ENCODE measurements around the gene PCYT1B. TPM values are rescaled to one million over a fixed set of nuclear protein-coding genes. Genes with fewer than 3 reads are reported as not detected.

Gene PCYT1B
- total and polyA plus RNA-seq, 7 experiments from 2014 or later: 0.05 to 0.12 TPM; not detected in 5

DNA sequence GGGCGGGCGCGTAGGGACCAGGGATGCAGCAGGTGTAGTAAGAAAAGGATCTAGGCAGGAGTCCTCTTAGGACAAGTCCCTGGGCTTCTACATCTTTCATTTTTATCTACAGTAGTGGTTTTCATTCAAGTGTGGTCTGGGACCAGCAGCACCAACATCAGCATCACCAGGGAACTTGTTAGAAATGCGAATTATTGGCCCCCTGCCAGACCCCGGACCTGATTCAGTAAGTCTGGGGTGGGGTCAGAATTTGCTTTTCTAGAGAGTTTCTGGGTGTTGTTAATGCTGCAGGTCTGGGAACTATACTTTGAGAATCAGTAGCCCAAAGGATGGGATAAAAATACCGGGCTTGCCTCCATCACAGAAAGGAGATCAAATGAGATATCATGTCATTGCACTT lies 1.3 kb upstream of the PCYT1B start:
- H3K36me3 ChIP-seq (ENCODE audit: control insufficient read depth in 2 of 3, insufficient read depth in 3 of 3, low read length in 3 of 3): no peaks in the 10 kb centered on the region
- Mint-ChIP-seq H3K36me3 (no peaks in the 10 kb centered on the region), H3K4me1 (peaks cover 2 to 20% (median 12%) of the 10 kb centered on the region in 7 donors), H3K27me3 (peaks cover 7 to 30% (median 8%) of the 10 kb centered on the region in 5 donors), H3K9me3 (peaks cover 0 to 3% (median 0%) of the 10 kb centered on the region in 11 donors), H3K4me3 (no peak overlapping the region), H3K27ac (no peak overlapping the region)
- ChIA-PET CTCF (interaction anchor here (0.7 kb wide), 1 partner anchor 9 kb away, joined by 5 read pairs; no protein-coding TSS in a partner anchor), POLR2A (no interaction called here)
- ATAC-seq: no peak
- H3K4me1 ChIP-seq (ENCODE audit: control insufficient read depth in 2 of 2, insufficient read depth in 2 of 2, low read length in 2 of 2): peaks cover 0 to 4% of the 10 kb centered on the region in 2 donors
- no peak overlapping the region for H3K27ac ChIP-seq (ENCODE audit: low read depth, low read length)
- no peak for DNase-seq
- H3K27me3 ChIP-seq (ENCODE audit: control insufficient read depth in 2 of 2, insufficient read depth in 2 of 2, low read length in 2 of 2): no peaks in the 10 kb centered on the region
- H3K9me3 ChIP-seq (ENCODE audit: control insufficient read depth in 2 of 3, low read length in 3 of 3): no peaks in the 10 kb centered on the region
- no peak overlapping the region for H3K4me3 ChIP-seq (ENCODE audit: low read length)
- intact Hi-C loops (cut with micrococcal nuclease): no loop called here

DNA sequence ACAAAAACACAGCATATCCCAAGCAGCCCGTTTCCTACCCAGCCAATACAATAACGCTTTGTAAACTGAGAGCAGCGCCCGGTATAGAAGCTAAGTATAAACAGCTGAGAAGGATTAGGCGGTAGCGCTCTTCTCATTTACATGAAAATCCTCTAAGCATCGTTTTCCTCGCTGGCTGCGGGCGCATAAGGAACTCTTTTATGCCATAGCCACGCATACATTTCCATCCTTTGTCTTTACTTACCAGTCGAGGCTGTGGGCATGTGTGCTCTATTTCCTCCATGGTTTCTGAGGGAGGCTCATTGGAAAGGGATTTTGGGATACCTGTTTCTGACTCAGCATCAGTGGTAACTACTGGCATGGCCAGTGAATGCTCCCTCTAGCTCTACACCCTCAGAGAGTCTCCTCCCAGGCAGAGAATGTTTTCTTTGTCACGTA lies 383 bp downstream of the PCYT1B start:
- no peaks in the 10 kb centered on the region for H3K36me3 Mint-ChIP-seq
- intact Hi-C loops (cut with micrococcal nuclease): loop anchor here (1.0 to 2.0 kb wide), 3 partner anchors 30 to 48 kb away; partner anchors contain the start of gene POLA1 (in 1 of the 2)
- peaks cover 7 to 30% (median 8%) of the 10 kb centered on the region in 5 donors for H3K27me3 Mint-ChIP-seq
- ChIA-PET POLR2A (interaction anchor here (0.6 kb wide), 1 partner anchor 88 kb away, joined by 3 read pairs; no protein-coding TSS in a partner anchor), CTCF (no interaction called here)
- DNase-seq (peak in 1 of 9 donors; percentile 4), ATAC-seq (peak; percentile 58)
- H3K4me3 Mint-ChIP-seq: peak overlapping the region; percentile 72 to 88 (median 82)
- H3K27ac ChIP-seq (ENCODE audit: low read depth, low read length): no peak overlapping the region
- peak overlapping the region in 3 of 9 donors; percentile 46 to 87 (median 78) for H3K27ac Mint-ChIP-seq
- peaks cover 0 to 2% (median 0%) of the 10 kb centered on the region in 11 donors for H3K9me3 Mint-ChIP-seq
- H3K4me1 ChIP-seq (ENCODE audit: control insufficient read depth in 2 of 2, insufficient read depth in 2 of 2, low read length in 2 of 2): peaks cover 0 to 4% of the 10 kb centered on the region in 2 donors
- H3K4me1 Mint-ChIP-seq: peaks cover 2 to 20% (median 12%) of the 10 kb centered on the region in 7 donors
- no peaks in the 10 kb centered on the region for H3K36me3 ChIP-seq (ENCODE audit: control insufficient read depth in 2 of 3, insufficient read depth in 3 of 3, low read length in 3 of 3)
- H3K9me3 ChIP-seq (ENCODE audit: control insufficient read depth in 2 of 3, low read length in 3 of 3): no peaks in the 10 kb centered on the region
- H3K4me3 ChIP-seq (ENCODE audit: low read length): peak overlapping the region; percentile 43
- no peaks in the 10 kb centered on the region for H3K27me3 ChIP-seq (ENCODE audit: control insufficient read depth in 2 of 2, insufficient read depth in 2 of 2, low read length in 2 of 2)

DNA sequence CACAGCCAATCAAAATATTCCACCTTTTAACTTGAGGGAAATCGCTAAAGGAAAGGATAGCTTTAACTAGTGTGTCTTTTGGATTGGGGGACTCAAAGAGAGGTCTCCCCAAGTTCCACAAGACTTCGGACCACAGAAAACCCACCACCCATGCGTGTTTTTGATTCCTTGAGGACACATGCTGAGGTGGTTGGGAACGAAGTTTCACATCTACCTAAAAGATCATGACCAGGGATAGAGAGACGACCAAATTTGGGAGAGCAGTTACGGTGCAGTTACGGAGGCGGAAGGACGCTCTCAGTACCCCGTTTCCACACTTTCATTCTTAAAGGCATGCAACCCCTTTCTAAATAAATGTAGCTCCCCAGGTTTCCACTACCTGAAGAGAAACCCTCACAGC lies 1.1 kb downstream of the PCYT1B start:
- peaks cover 0 to 4% of the 10 kb centered on the region in 2 donors for H3K4me1 ChIP-seq (ENCODE audit: control insufficient read depth in 2 of 2, insufficient read depth in 2 of 2, low read length in 2 of 2)
- DNase-seq: no peak
- ChIA-PET CTCF (no interaction called here), POLR2A (no interaction called here)
- H3K27me3 ChIP-seq (ENCODE audit: control insufficient read depth in 2 of 2, insufficient read depth in 2 of 2, low read length in 2 of 2): no peaks in the 10 kb centered on the region
- no peak overlapping the region for H3K27ac ChIP-seq (ENCODE audit: low read depth, low read length)
- H3K4me3 Mint-ChIP-seq: peak overlapping the region in 9 of 10 donors; percentile 15 to 83 (median 70)
- H3K9me3 Mint-ChIP-seq: peaks cover 0 to 2% (median 0%) of the 10 kb centered on the region in 11 donors
- no peak for ATAC-seq
- H3K27ac Mint-ChIP-seq: peak overlapping the region in 1 of 9 donors; percentile 71
- H3K36me3 Mint-ChIP-seq: no peaks in the 10 kb centered on the region
- peaks cover 7 to 32% (median 8%) of the 10 kb centered on the region in 5 donors for H3K27me3 Mint-ChIP-seq
- intact Hi-C loops (cut with micrococcal nuclease): loop anchor here in 1 of 2 donors (2.0 kb wide), 1 partner anchor 31 kb away; no protein-coding TSS in a partner anchor
- H3K9me3 ChIP-seq (ENCODE audit: control insufficient read depth in 2 of 3, low read length in 3 of 3): no peaks in the 10 kb centered on the region
- H3K36me3 ChIP-seq (ENCODE audit: control insufficient read depth in 2 of 3, insufficient read depth in 3 of 3, low read length in 3 of 3): no peaks in the 10 kb centered on the region
- peaks cover 2 to 20% (median 12%) of the 10 kb centered on the region in 7 donors for H3K4me1 Mint-ChIP-seq
- no peak overlapping the region for H3K4me3 ChIP-seq (ENCODE audit: low read length)

DNA sequence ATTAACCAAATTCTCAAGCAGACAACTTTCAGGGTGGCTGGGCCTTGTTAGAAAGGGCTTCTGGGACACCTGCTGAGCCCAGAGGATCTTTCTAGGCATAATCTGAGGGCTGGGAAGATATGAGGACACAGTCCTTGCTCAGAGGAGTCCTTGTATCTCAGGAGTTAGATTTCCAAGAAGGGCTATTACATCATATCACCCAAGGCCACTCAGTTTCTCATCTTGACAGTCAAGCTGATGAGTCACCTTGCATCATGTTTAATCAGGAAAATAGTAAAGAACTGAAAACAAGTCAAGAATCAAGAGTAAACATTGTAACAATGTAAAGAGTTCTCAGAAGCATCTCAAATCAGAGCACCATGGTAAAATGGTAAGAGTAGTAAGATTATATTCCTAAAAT lies 4.0 kb downstream of the PCYT1B start:
- Histone ChIP-seq H3K27ac (ENCODE audit: low read depth, low read length) (no peak overlapping the region), H3K36me3 (ENCODE audit: control insufficient read depth in 2 of 3, insufficient read depth in 3 of 3, low read length in 3 of 3) (no peaks in the 10 kb centered on the region), H3K4me1 (ENCODE audit: control insufficient read depth in 2 of 2, insufficient read depth in 2 of 2, low read length in 2 of 2) (peaks cover 0 to 4% of the 10 kb centered on the region in 2 donors), H3K4me3 (ENCODE audit: low read length) (no peak overlapping the region), H3K9me3 (ENCODE audit: control insufficient read depth in 2 of 3, low read length in 3 of 3) (no peaks in the 10 kb centered on the region), H3K27me3 (ENCODE audit: control insufficient read depth in 2 of 2, insufficient read depth in 2 of 2, low read length in 2 of 2) (no peaks in the 10 kb centered on the region)
- H3K4me1 Mint-ChIP-seq: peaks cover 2 to 20% (median 12%) of the 10 kb centered on the region in 7 donors
- DNase-seq: no peak
- ATAC-seq: no peak
- peaks cover 0 to 25% (median 3%) of the 10 kb centered on the region in 5 donors for H3K27me3 Mint-ChIP-seq
- no peaks in the 10 kb centered on the region for H3K36me3 Mint-ChIP-seq
- intact Hi-C loops (cut with micrococcal nuclease): no loop called here
- POLR2A ChIA-PET: no interaction called here
- CTCF ChIA-PET: no interaction called here
- no peak overlapping the region for H3K4me3 Mint-ChIP-seq
- no peak overlapping the region for H3K27ac Mint-ChIP-seq
- H3K9me3 Mint-ChIP-seq: peaks cover 0 to 4% (median 0%) of the 10 kb centered on the region in 11 donors

DNA sequence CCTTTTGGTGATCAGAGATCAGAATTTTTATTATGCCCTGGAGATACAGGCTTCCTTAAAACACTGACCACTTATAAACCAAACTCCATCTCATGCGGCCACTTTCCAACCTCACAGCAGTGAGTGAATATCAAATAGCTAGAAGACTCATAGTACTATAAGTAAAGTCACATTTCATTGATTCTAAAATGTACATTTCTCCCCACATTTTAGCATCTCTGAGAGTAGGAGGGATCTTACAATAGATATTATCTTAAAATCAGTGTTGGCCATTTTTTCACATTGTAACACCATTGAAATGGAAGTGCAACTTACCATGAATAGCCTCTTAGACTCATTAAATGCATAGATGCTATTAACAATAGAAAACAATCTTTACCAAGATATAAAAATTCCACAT lies 17.4 kb downstream of the PCYT1B start:
- ChIA-PET CTCF (no interaction called here), POLR2A (interaction anchor here (0.7 kb wide), 1 partner anchor 658 kb away, joined by 3 read pairs; no protein-coding TSS in a partner anchor)
- Histone ChIP-seq H3K4me3 (ENCODE audit: low read length) (no peak overlapping the region), H3K27ac (ENCODE audit: low read depth, low read length) (no peak overlapping the region), H3K9me3 (ENCODE audit: control insufficient read depth in 2 of 3, low read length in 3 of 3) (no peaks in the 10 kb centered on the region), H3K36me3 (ENCODE audit: control insufficient read depth in 2 of 3, insufficient read depth in 3 of 3, low read length in 3 of 3) (no peaks in the 10 kb centered on the region), H3K27me3 (ENCODE audit: control insufficient read depth in 2 of 2, insufficient read depth in 2 of 2, low read length in 2 of 2) (no peaks in the 10 kb centered on the region), H3K4me1 (ENCODE audit: control insufficient read depth in 2 of 2, insufficient read depth in 2 of 2, low read length in 2 of 2) (no peaks in the 10 kb centered on the region)
- H3K27ac Mint-ChIP-seq: no peak overlapping the region
- H3K4me3 Mint-ChIP-seq: no peak overlapping the region
- peaks cover 0 to 2% (median 0%) of the 10 kb centered on the region in 11 donors for H3K9me3 Mint-ChIP-seq
- DNase-seq (no peak), ATAC-seq (no peak)
- peaks cover 0 to 6% (median 5%) of the 10 kb centered on the region in 5 donors for H3K27me3 Mint-ChIP-seq
- intact Hi-C loops (cut with micrococcal nuclease): no loop called here
- H3K4me1 Mint-ChIP-seq: peaks cover 0 to 5% (median 0%) of the 10 kb centered on the region in 7 donors
- H3K36me3 Mint-ChIP-seq: no peaks in the 10 kb centered on the region

DNA sequence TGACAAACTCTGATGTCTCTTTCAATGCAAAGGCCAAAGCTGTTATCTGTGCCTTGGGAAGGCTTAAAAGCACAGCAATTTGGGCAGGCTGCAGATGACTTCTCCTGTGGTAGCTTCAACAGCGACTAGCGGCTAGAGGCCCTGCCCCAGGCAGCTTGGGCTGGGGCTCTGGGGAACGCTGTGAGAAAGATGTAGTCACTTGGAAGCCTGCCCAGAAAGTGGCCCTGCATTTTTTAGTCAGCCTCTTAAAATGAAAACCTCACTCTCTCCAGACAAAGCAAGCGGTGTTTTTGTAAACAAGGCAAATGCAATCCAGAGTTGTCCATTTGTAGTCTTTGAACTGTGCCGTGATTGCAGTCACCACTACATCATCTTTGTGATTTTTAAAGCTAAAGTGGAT lies 27.5 kb downstream of the PCYT1B start:
- Mint-ChIP-seq H3K36me3 (no peaks in the 10 kb centered on the region), H3K27me3 (no peaks in the 10 kb centered on the region), H3K4me1 (no peaks in the 10 kb centered on the region), H3K9me3 (peaks cover 0 to 1% (median 0%) of the 10 kb centered on the region in 11 donors), H3K4me3 (no peak overlapping the region), H3K27ac (no peak overlapping the region)
- DNase-seq (no peak), ATAC-seq (no peak)
- Histone ChIP-seq H3K4me3 (ENCODE audit: low read length) (no peak overlapping the region), H3K36me3 (ENCODE audit: control insufficient read depth in 2 of 3, insufficient read depth in 3 of 3, low read length in 3 of 3) (no peaks in the 10 kb centered on the region), H3K27me3 (ENCODE audit: control insufficient read depth in 2 of 2, insufficient read depth in 2 of 2, low read length in 2 of 2) (no peaks in the 10 kb centered on the region), H3K9me3 (ENCODE audit: control insufficient read depth in 2 of 3, low read length in 3 of 3) (no peaks in the 10 kb centered on the region), H3K4me1 (ENCODE audit: control insufficient read depth in 2 of 2, insufficient read depth in 2 of 2, low read length in 2 of 2) (no peaks in the 10 kb centered on the region), H3K27ac (ENCODE audit: low read depth, low read length) (no peak overlapping the region)
- intact Hi-C loops (cut with micrococcal nuclease): no loop called here
- CTCF ChIA-PET: no interaction called here
- POLR2A ChIA-PET: no interaction called here

DNA sequence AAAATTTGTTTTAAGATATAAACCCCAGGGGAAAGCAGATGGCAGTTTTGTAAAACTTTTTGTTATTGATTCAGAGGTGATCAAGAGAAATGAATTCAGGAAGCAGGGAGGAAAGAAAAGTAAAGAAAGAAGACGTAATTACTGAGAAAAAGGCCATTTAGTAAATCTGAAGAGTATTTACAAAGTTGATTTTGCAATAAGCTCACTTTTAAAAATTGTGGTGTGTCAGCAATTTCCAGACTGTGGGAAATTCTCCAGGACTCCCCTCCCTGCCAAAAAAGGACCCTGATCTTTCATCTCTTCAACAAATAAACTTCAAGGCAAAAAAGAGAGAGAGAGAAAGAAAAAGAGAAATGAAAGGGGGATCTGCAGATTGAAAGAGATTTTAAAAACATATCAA lies 36.6 kb downstream of the PCYT1B start:
- Histone ChIP-seq H3K27me3 (ENCODE audit: control insufficient read depth in 2 of 2, insufficient read depth in 2 of 2, low read length in 2 of 2) (no peaks in the 10 kb centered on the region), H3K9me3 (ENCODE audit: control insufficient read depth in 2 of 3, low read length in 3 of 3) (no peaks in the 10 kb centered on the region), H3K4me3 (ENCODE audit: low read length) (no peak overlapping the region), H3K4me1 (ENCODE audit: control insufficient read depth in 2 of 2, insufficient read depth in 2 of 2, low read length in 2 of 2) (no peaks in the 10 kb centered on the region), H3K27ac (ENCODE audit: low read depth, low read length) (no peak overlapping the region), H3K36me3 (ENCODE audit: control insufficient read depth in 2 of 3, insufficient read depth in 3 of 3, low read length in 3 of 3) (no peaks in the 10 kb centered on the region)
- Mint-ChIP-seq H3K36me3 (no peaks in the 10 kb centered on the region), H3K9me3 (no peaks in the 10 kb centered on the region), H3K4me1 (no peaks in the 10 kb centered on the region), H3K4me3 (no peak overlapping the region), H3K27ac (no peak overlapping the region), H3K27me3 (peaks cover 0 to 8% (median 0%) of the 10 kb centered on the region in 5 donors)
- ChIA-PET CTCF (no interaction called here), POLR2A (no interaction called here)
- ATAC-seq (no peak), DNase-seq (no peak)
- intact Hi-C loops (cut with micrococcal nuclease): no loop called here

All from naive thymus-derived CD4-positive, alpha-beta T cell (primary cell).